HepG2 (cell line): ENCODE measurements around the gene SLC2A13.

Experiments
- BHLHE40 ChIP-seq: IDR thresholded peaks from 2 replicates; pipeline ENCODE4 v1.6.1; 2011; ENCODE audit warnings: low read length, improper control_type of control experiment
- CREM ChIP-seq, 2 experiments: sonication (generic) in 1 of 2; formaldehyde crosslinking in 1 of 2; IDR thresholded peaks; 2 replicates each; pipeline versions ENCODE4 v1.4.0 to v1.6.1; 2016 to 2020; ENCODE audit warnings: antibody characterized with exemption in 1 of 2, mild to moderate bottlenecking in 1 of 2, missing genetic modification reagents in 1 of 2
- FOXK2 ChIP-seq: fragments of 450-650 bp; IDR thresholded peaks from 2 replicates; pipeline ENCODE4 v1.6.1; 2016
- GABPB1 ChIP-seq: IDR thresholded peaks from 2 replicates; pipeline ENCODE4 v1.6.1; 2016; ENCODE audit warnings: mild to moderate bottlenecking, missing genetic modification reagents, moderate library complexity, missing compliant biosample characterization
- PRMT3 ChIP-seq: sonication (generic); formaldehyde crosslinking; IDR thresholded peaks from 2 replicates; pipeline ENCODE4 v1.8.1; 2022; ENCODE audit warnings: low read depth, mild to moderate bottlenecking, moderate library complexity, missing genetic modification reagents, borderline replicate concordance
- RERE ChIP-seq: IDR thresholded peaks from 2 replicates; pipeline ENCODE4 v1.6.1; 2016; ENCODE audit warnings: low read depth, missing genetic modification reagents, missing compliant biosample characterization
- ZFP36L2 ChIP-seq: sonication (generic); formaldehyde crosslinking; IDR thresholded peaks from 2 replicates; pipeline ENCODE4 v1.4.0; 2020; ENCODE audit warnings: missing genetic modification reagents
- ZNF20 ChIP-seq: sonication (generic); formaldehyde crosslinking; IDR thresholded peaks from 2 replicates; pipeline ENCODE4 v1.4.0; 2020; ENCODE audit warnings: mild to moderate bottlenecking, moderate library complexity, missing genetic modification reagents
- ZNF577 ChIP-seq: sonication (generic); formaldehyde crosslinking; IDR thresholded peaks from 2 replicates; pipeline ENCODE4 v1.4.0; 2020; ENCODE audit warnings: mild to moderate bottlenecking, low read depth, missing genetic modification reagents, borderline replicate concordance
- TF ChIP-seq, protein P1 (sequence below), 2 experiments: sonication (generic) in 1 of 2; formaldehyde crosslinking in 1 of 2; IDR thresholded peaks; 2 replicates each; pipeline versions ENCODE4 v1.4.0 to v1.6.1; 2016 to 2020; ENCODE audit warnings: borderline replicate concordance in 1 of 2, low read depth in 1 of 2, mild to moderate bottlenecking in 1 of 2, missing genetic modification reagents in 1 of 2

DNA sequence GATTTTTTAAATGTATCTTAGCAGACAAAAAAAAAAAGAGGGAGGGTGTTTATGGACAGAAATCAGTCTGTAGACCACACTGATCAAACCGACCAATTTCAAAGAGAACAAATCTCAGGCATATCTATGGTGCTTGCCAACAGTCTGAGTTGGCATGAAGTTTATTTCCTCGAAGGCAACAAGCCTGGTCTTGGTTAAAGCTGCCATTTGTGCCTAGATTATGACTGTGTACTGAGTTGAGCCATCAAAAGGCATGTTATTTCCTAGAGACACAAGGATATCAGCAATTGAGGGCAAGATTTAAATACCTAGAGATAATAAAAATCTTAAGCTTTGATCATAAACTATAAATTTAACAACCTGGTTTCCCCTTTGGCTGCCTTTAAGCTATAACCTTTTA lies 119.2 kb downstream of the SLC2A13 start:
- TF ChIP-seq ZNF20 (CRISPR knock-in tag): no peak
- TF ChIP-seq RERE: no peak
- TF ChIP-seq BHLHE40: no peak
- TF ChIP-seq, protein P1, sequence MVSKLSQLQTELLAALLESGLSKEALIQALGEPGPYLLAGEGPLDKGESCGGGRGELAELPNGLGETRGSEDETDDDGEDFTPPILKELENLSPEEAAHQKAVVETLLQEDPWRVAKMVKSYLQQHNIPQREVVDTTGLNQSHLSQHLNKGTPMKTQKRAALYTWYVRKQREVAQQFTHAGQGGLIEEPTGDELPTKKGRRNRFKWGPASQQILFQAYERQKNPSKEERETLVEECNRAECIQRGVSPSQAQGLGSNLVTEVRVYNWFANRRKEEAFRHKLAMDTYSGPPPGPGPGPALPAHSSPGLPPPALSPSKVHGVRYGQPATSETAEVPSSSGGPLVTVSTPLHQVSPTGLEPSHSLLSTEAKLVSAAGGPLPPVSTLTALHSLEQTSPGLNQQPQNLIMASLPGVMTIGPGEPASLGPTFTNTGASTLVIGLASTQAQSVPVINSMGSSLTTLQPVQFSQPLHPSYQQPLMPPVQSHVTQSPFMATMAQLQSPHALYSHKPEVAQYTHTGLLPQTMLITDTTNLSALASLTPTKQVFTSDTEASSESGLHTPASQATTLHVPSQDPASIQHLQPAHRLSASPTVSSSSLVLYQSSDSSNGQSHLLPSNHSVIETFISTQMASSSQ (IDR thresholded peaks at IDR 0.05; ENCODE audit: low read depth): no peak
- TF ChIP-seq, protein P1 (CRISPR knock-in tag; IDR thresholded peaks at IDR 0.05; ENCODE audit: borderline replicate concordance): no peak
- no peak for TF ChIP-seq PRMT3 (CRISPR knock-in tag)
- TF ChIP-seq CREM (IDR thresholded peaks at IDR 0.05): no peak
- no peak for TF ChIP-seq CREM (CRISPR knock-in tag; IDR thresholded peaks at IDR 0.05)
- TF ChIP-seq ZNF577 (CRISPR knock-in tag): no peak
- TF ChIP-seq GABPB1 (CRISPR knock-in tag): no peak
- no peak for TF ChIP-seq ZFP36L2 (CRISPR knock-in tag)
- no peak for TF ChIP-seq FOXK2
